Measurements from ENCODE around the gene IFIT5.
"Not testable (repeated sequence)": the region's sequence is repeated elsewhere in the genome, so short reads cannot be mapped to it uniquely, and the experiment has no call there.

IFIT5 gene

GRCh38 chr10:89428877-89429276 lies 14.5 kb downstream of the IFIT5 start:
- no peak for DNase-seq (ENCODE audit: extremely low spot score)
- TF ChIP-seq CTCF (IDR thresholded peaks at IDR 0.05; ENCODE audit: control extremely low read depth, extremely low read depth, low read depth, missing control alignments), result no peak
- ChIA-PET CTCF (interaction anchor here (1.0 to 2.0 kb wide), 3 partner anchors 8 to 134 kb away, joined by 4 to 6 read pairs (median 5); no protein-coding TSS in a partner anchor), POLR2A (no interaction called here)

- DNase-seq (ENCODE audit: extremely low spot score), result no peak
- CTCF ChIA-PET, result interaction anchor here (1.0 to 2.3 kb wide), 5 partner anchors 9 to 133 kb away, joined by 3 to 5 read pairs (median 4); no protein-coding TSS in a partner anchor
- TF ChIP-seq CTCF (IDR thresholded peaks at IDR 0.05; ENCODE audit: control extremely low read depth, extremely low read depth, low read depth, missing control alignments), result no peak
- POLR2A ChIA-PET, result no interaction called here
Measured at GRCh38 chr10:89431977-89432376, 17.6 kb downstream of the IFIT5 start.

- DNase-seq (ENCODE audit: extremely low spot score), result no peak
- CTCF ChIA-PET, result no interaction called here
- POLR2A ChIA-PET, result no interaction called here
- no peak for TF ChIP-seq CTCF (IDR thresholded peaks at IDR 0.05; ENCODE audit: control extremely low read depth, extremely low read depth, low read depth, missing control alignments)
Measured at GRCh38 chr10:89438525-89438924, 24.2 kb downstream of the IFIT5 start.

- POLR2A ChIA-PET, result no interaction called here
- CTCF ChIA-PET, result interaction anchor here (1.1 kb wide), 1 partner anchor 8 kb away, joined by 3 read pairs; no protein-coding TSS in a partner anchor
- no peak for TF ChIP-seq CTCF (IDR thresholded peaks at IDR 0.05; ENCODE audit: control extremely low read depth, extremely low read depth, low read depth, missing control alignments)
- no peak for DNase-seq (ENCODE audit: extremely low spot score)
Measured at GRCh38 chr10:89440226-89441009, 26.1 kb downstream of the IFIT5 start.

GRCh38 chr10:89442289-89442688 lies 27.9 kb downstream of the IFIT5 start:
- ChIA-PET POLR2A (no interaction called here), CTCF (no interaction called here)

GRCh38 chr10:89444819-89445218 lies 30.5 kb downstream of the IFIT5 start:
- POLR2A ChIA-PET; DNase-seq (ENCODE audit: extremely low spot score): not testable (repeated sequence)
- CTCF ChIA-PET, result interaction anchor here (0.9 kb wide), 1 partner anchor 48 kb away, joined by 3 read pairs; no protein-coding TSS in a partner anchor

More at GRCh38 chr10:89442289-89442688, 27.9 kb downstream of the IFIT5 start:
- DNase-seq (ENCODE audit: extremely low spot score), result no peak
- no peak for TF ChIP-seq CTCF (IDR thresholded peaks at IDR 0.05; ENCODE audit: control extremely low read depth, extremely low read depth, low read depth, missing control alignments)

GRCh38 chr10:89450901-89451300 lies 36.5 kb downstream of the IFIT5 start:
- no peak for TF ChIP-seq CTCF (IDR thresholded peaks at IDR 0.05; ENCODE audit: control extremely low read depth, extremely low read depth, low read depth, missing control alignments)
- ChIA-PET CTCF (no interaction called here), POLR2A (no interaction called here)
- no peak for DNase-seq (ENCODE audit: extremely low spot score)
